Endometrial microvascular endothelial cells (primary cell): Measurements from ENCODE around the gene FARP1. TPM values are rescaled to one million over a fixed set of nuclear protein-coding genes. Genes with fewer than 3 reads are reported as not detected.
"Not testable (repeated sequence)": the region's sequence is repeated elsewhere in the genome, so short reads cannot be mapped to it uniquely, and the experiment has no call there.

Source experiments
- in situ Hi-C: cut with HindIII; loops from 2 replicates; pipeline ENCODE4 v1.10.0; 2017; ENCODE audit warnings: low sequenced_read_pairs, low pct_unique_long_range_greater_than_20kb; ENCODE audit errors: inconsistent ontology term
- total RNA-seq: library from RNA; depleted of rRNA; stranded (reverse); fragments of >200 nt; gene quantifications from one replicate; pipeline ENCODE4 v1.2.3, GENCODE V29; 2015; ENCODE audit errors: inconsistent ontology term

FARP1 gene
- total RNA-seq, 1 donor from 2014 or later, result 67.3 TPM

DNA sequence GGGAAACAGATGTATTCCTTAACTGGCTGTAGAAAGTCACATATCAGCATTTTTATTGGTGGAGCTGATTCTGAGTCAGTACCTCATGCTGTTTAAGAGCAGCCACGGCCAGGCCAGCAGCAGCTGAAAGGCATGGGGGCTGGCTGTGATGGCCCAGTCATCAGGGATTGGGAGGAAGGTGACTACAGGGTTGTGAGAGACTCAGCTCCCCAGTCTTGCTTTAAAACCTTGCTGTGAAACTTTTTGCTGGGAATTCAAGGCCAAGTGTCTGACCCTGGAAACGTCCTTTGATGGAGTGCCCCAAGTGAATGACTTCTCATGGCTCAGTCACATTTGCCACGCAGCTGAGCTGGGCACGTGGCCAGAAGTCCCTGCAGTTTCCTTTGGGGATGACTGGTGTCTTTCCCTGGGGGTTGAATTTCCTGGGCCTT lies 73.3 kb downstream of the FARP1 start:
- in situ Hi-C loops, result no loop called here

DNA sequence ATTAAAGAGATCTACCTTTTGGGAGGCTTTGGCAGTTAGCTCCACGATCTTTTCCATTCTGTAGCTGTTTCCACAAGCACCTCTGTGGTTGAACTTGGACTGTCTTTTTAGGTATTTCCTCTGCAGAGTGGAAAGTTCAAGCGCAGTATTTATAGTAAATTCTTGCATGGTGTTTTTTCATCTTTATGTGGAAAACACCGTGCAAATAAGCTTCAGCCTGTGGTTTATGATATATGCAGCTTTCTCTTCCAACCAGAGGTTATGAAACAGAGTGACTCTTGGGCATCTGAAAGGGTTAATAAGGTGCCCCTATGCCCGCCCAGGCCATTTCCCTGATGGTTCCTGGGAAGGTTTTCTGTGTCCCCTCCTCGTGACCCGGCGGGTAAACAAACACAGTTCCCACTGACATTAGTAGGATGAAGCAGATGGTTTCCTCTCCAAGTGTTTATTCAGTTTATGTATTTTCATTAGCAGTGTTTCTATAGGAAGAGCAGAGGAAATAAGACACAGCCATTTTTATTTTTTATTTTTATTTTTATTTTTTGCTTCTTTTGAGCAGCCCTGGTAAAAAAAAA lies 73.9 kb downstream of the FARP1 start:
- in situ Hi-C loops, result no loop called here

DNA sequence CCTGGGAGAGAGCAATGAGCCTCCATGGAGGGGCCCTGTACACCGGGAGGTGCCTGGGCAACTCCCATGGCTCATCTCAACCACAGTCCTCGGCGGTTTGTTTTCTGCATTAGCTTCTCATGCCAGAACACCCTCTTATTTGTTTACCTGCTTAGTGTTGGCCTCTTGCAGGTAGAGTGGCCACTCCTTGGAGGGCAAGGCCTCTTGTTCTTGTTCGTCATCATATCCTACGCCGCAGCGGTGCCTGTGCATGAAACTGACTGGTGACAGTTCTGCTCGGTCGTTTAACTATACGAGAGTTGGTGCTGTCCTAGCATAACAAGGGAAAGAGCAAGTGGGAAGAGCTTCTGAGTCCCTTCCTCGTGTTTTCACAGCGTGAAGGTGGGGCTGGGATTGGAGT lies 74.7 kb downstream of the FARP1 start:
- in situ Hi-C loops, result no loop called here

DNA sequence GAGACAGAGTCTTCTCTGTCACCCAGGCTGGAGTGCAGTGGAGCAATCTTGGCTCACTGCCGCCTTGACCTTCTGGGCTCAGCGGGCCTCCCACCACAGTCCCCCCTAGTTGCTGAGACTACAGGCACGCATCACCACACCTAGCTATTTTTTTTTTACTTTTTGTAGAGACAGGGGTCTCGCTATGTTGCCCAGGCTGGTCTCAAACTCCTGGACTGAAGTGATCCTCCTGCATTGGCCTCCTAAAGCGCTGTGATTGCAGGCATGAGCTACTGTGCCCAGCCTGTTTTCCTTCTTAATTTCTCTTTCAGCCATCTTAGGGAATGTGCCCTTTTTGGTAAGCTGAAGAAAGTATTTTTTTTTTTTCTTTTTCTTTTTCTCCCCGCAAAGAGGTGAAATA lies 76.8 kb downstream of the FARP1 start:
- in situ Hi-C loops, result no loop called here

DNA sequence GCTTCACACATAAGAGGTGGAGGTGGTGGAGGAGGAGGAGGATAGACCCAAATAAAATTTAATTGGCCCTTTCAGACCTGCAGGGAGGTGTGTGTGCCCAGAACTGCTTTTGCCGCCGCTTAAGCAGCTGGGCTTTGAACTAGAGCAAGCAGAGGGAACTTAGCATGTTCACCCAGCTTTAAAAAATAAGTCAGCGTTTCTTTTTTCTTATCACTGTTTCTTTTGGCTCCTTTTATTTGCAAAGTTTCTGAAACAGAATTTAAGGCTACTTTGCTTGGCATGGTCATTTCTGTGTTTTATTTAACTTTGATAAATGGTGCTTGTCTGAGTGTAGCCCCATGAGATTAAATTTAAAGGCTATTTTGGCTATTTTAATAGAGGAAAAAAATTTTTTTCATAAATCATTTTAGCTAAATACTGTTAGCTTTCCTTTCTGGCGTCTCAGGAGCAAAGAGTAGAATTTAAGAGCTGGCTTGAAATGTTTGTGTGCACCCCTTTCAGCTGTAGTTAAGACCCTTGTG lies 77.4 kb downstream of the FARP1 start:
- in situ Hi-C loops, result no loop called here

DNA sequence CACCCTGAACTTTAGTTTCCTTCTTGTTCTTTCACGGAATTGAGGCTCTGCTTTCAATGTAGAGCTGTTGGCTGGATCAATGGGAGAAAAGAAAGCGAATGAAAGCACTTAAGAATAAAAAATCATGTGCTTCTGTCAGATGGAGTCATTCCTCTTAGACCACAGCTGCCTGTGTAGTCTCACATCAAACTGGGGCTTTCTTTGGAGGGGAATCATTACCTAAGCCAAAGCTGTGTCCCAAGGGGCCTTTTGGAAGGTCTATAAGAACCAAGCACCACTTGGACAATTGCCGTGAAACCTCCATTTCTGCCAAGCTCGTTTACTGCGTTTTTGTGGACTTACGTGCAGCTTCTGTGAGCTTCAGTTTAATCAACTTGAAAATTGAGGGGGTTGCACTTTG lies 78.3 kb downstream of the FARP1 start:
- in situ Hi-C loops, result no loop called here

DNA sequence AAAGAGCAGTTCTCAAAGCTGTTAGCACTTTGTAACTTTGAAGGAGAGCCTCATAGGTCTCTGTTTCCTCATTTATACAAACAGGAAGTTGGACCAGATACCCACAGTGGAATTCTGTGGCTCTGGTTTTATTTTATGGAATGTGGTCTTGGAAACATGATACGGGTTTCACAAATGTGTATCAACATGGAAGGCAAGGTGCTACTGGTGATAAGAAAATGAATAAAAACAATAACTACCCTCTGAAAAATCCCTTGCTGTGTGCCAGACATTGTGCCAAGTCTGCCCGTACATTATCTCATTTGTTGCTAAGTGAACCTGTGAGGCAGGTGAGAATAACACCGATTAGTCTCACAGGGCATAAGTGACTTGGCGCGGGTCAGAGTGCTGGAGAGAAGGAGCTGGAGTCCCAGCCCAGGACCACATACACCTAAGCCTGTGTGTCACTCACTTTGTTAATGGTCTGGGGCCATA lies 79.2 kb downstream of the FARP1 start:
- in situ Hi-C loops, result no loop called here

DNA sequence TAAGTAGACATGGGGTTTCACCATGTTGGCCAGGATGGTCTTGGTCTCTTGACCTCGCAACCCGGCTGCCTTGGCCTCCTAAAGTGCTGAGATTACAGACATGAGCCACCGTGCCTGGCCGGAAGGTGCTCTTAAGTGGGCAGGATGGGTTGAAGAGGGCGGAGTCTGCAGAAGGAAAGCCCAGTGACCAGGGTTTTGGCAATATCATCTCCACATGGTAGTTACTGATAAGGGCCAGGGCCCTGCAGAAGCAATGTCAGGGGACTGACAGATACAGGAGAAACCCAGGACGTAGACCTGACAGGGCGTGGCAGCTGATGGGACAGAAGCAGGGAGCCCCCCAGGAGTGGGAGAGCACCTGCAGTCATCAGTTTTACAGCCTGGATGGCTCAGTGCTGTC lies 79.9 kb downstream of the FARP1 start:
- in situ Hi-C loops, result no loop called here

DNA sequence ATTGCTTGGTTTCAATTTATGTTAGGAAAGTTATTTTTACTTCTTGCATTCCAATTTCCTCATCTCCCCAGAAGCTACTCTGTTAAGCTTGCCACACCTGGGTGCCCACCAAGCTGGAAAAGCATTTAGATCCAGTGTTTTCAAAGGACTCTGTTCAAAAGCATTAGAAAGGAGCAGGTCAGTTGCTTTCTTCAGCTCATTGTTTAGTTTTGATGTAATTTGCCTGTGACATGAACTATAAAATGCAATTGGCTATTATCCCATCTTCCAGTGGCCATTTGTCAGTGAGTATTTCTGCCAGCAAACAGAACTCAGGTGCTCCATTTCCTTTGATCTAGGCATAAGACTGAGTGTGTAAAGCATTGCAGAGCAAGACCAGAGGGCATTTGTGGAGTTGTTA lies 80.8 kb downstream of the FARP1 start:
- in situ Hi-C loops, result no loop called here

DNA sequence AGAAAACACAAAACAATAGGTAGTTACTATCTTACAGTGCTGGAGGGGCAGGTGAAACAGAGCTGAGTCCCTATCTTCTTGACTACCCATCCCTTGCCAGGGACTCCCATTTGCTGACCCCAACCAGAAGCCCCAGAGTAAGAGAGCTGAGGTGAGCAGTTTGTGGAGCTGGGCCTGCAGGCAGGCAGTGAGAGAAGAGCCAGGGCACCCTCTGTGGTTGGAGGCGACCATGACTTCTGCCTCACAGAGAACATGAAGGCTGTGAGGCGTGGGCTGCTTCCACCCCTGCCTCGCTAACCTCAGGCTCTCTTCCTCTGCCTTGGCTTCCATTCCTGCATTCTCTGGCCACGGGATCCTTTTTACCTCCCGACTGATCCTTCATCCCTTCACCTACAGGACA lies 81.7 kb downstream of the FARP1 start:
- in situ Hi-C loops, result no loop called here

DNA sequence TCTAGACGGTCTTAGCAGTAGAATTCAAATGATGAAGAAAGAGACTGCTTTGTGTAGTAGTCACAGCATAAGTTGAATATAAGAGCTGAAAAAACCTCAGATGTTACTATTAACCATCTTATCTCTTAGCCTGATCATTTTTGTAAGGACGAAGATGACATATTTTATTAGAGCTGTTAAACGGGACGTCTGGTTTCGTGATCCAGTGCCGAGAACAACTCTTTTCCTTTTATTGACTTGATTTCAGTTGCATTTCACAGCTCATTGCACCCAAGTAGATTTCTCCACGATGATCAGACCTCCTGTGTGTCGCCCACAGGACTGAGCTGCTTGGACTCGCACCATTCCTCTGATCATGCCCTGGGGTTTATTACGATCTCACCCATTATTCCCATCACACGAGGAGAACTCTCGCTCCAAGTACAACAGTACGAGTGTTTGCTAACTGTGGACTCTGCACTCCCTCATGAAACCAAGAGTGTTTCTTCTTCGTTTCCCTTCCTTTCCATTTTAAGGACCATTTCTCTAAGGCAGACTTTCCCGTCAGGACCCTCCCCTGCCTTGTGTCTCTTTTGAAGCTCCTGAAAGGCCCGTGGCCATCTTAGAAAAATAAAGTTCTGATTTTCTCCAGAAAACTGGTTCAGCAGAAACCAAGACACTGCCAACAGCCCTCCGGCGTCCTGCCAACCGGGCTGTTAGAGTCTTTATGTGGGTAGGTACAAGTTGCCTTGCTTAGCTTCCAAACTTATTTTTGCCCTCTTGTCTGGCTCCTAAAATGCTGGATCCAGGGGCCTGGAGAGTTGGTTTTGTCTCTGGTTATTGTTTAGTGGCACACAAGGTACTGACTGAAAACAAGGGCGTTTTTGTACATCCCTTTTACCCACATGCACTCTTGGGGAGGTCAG lies 82.4 kb downstream of the FARP1 start:
- in situ Hi-C loops, result no loop called here

DNA sequence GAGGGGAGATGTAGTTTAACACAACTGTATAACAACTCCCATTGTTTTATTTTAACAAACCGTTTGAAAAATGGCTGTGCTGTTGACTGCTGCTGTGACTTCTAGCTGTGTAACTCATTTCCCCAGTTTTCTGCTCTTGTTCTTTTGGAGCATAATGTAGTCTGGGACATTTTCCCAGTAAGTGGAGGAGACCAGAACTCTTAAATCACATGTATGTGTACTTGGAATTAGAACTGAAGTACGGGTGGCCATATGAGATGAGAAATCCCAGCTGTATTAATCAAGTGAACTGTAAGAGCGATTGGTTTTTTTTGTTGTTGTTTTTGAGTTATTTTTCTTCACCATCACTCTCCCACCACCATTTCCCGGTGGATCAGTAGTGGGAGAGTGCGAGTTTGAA lies 83.6 kb downstream of the FARP1 start:
- in situ Hi-C loops, result no loop called here

DNA sequence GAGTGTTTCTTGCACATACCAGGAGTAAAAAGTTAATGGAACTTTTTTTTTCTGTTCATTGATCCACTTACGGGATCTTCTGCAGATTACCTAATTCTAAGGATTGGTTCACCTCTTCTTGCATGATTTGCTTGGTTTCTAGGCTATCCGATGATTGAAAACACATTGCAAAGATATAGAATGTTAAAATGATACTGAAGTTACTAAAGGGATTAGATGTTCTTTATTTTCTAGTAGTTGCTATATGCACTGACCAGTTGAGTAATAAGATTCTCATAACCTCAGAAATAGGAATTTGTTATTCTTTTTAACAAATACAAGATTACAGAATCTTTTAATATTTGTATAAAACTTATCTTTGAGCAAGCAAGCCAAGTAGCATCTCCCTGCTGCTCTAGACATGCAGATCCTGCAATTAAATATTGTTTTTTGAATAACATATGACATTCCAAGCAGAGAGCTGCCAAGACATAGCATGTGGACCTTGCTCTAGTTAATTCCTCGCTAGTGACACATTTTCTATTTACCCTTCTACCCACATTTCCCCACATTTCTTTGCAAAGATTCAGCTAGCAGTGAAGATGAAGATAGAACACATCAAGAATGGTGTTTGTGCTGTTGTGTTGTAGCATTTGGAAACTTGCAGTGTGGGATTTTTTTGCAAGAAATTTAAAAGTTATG lies 85.9 kb downstream of the FARP1 start:
- in situ Hi-C loops, result no loop called here

DNA sequence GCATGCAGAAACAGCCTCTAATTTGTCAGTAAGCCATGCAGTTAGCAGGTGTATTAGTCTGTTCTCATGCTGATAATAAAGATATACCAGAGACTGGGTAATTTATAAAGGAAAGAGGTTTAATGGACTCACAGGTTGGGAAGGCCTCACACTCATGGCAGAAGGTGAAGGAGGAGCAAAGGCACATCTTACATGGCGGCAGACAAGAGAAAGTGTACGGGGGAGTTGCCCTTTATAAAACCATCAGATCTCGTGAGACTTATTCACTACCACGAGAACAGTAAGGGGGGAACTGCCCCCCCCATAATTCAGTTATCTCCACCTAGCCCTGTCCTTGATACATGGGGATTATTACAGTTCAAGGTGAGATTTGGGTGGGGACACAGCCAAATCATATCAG lies 87.9 kb downstream of the FARP1 start:
- in situ Hi-C loops, result not testable (repeated sequence)

DNA sequence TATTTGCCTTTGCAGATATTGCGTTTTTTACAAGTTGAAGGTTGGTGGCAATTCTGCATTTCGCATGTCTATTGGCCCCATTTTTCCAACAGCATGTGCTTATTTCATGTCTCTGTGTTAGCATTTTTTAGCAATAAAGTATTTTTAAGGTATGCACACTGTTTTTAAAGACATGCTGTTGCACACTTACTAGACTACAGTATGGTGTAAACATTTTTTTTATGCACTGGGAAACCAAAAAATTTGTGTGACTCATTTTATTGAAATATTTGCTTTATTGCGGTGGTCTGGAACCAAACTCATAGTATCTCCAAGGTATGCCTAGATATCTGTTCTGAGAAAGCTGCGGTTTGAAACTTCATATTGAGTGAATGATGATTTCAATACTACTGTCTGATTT lies 89.6 kb downstream of the FARP1 start:
- in situ Hi-C loops, result no loop called here

DNA sequence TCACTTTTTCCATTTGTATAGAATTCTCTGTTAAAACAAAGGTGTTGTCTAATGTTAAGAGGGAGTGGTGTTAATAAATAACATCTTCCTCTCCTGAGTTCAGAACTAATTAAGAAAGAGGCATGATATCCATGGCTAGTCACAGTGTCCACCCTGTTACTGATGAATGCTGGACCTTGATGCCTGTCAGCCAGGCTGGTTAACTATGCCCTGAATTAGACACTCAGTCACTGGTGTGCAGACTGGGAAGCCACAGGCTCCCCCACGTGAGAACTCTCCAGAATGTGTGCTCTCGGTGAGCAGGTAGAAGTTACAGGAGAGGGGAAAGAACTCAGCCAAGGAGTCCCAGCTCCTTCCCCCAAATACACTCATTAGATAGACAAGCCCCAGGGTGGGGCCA lies 90.2 kb downstream of the FARP1 start:
- in situ Hi-C loops, result no loop called here

DNA sequence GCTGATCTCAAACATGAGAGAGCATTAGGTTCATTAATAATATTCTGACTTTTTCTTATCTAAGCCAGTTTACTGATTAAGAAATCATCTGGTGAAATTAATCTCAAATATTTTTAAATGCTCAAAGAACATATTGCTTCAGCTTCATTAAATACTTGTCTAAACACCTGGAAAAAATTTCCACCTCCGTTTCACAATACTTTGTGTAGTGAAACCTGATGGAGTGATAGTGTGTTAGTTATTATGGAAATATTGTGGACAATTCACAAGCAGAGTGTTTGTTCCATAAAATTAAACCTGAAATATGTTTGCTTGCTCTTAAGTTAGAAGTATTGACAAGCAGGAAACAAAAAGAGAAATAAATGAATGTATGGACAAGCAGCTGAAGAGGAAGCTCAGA lies 91.5 kb downstream of the FARP1 start:
- in situ Hi-C loops, result no loop called here

DNA sequence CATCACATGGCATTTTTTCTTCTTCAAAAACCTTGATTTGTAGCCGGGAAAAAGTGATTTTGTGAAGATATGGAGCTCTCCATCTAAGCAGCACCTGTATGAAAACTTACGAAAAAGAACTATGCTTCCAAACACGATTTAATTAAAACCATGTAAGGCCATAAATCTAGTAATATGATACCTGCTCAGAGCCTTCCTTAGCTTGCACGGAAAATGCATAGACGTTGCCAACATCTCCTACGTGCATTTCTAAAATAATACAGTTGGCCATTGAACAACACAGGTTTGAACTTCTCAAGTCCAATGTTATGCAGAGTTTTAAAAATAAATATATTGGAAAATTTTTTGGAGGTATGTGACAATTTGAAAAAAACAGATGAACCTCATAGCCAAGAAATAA lies 93.3 kb downstream of the FARP1 start:
- in situ Hi-C loops, result no loop called here

DNA sequence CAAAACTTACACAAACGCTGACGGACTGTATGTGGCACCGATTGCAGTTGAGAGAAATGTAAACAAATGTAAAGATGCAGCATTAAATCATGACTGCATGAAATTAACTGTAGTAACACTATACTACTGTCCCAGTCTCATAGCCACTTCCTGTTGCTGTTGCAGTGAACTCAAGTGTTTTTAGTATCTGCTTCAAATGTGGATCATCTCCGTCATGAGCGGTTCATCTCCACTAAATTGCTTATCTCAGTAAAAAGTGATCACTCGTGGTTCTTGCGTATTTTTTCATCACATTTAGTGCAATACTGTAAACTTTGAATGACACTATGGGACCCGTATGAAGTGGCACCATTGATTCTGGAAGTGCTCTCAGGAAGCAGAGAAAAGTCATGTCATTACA lies 94.4 kb downstream of the FARP1 start:
- in situ Hi-C loops, result no loop called here
